Peyer's patch (tissue), 4 donors: ENCODE measurements around the gene SLC7A6.

Experiments
- CTCF ChIP-seq, 6 experiments: fragments of 450-650 bp in 4 of 6; fragments of 200-600 bp in 2 of 6; sonication (generic) in 1 of 6; IDR thresholded peaks; one replicate each; pipeline ENCODE4 v1.5.1; 2017 to 2019; ENCODE audit warnings: antibody characterized with exemption in 6 of 6, mild to moderate bottlenecking in 3 of 6, moderate library complexity in 1 of 6
- POLR2A ChIP-seq, 2 donors: fragments of 450-650 bp; IDR thresholded peaks; one replicate each; pipeline ENCODE4 v1.5.1; 2017; ENCODE audit warnings: antibody characterized with exemption in 2 of 2, mild to moderate bottlenecking in 2 of 2, moderate library complexity in 2 of 2

DNA sequence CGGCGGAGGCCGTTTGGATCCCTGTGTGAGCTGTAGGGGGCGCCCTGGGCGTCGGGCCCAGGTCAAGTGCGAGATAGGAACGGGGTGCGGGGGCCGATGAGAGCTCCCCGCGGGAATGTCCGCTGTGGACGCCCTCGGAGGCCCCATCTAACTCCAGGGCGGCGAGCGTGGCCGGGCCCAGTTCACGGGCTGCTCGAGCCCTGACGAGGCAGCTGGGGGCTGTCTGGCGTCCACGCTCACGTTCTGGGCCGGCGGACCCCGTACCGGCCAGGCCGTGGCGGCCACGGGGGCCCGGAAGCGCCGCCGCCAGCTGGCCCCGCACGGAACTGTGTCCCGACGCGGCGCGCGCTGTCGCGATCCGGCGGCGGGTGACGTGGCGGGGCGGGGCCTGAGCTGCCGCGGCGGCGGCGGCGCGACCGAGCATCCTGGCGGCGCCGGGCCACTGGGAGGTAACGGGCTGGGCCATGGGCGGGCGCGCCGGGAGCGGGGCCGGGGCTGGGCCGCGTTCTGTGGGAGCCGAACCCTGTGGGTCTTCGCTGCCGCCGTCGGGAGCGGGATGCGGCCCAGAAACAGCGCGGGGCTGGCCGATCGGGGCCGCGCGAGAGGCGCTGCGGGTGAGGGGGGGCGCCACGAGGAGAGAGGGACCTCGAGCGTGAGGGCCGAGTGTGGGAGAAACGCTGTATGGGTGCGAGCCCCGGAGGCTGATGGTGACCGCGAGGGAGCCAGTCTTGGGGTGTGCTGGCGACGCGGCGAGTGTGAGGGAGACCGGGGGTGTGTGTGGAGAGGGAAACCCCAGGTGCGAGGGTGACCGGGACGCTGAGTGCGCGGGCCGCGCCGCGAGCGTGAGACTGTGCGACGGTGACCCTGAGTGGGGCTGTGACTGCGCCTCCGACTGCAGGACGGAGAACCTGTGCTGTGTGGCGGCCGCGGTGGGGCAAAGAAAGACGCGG lies at the start of gene SLC7A6:
- peak; percentile 25 to 75 (median 70) for TF ChIP-seq CTCF (IDR thresholded peaks at IDR 0.05)
- peak in 1 of 2 donors; percentile 54 for TF ChIP-seq POLR2A (IDR thresholded peaks at IDR 0.05)
